GM18519 (cell line): ENCODE data around the gene NOX5.
"Not testable (repeated sequence)": the region's sequence is repeated elsewhere in the genome, so short reads cannot be mapped to it uniquely, and the experiment has no call there.

Experiments used
- ATAC-seq: cut with Tn5 transposase; IDR thresholded peaks from one replicate; pipeline ENCODE4 v1.9.1; 2021; ENCODE audit warnings: mild to moderate bottlenecking, moderate library complexity; ENCODE audit not compliant: unreplicated experiment, low FRiP score

The NOX5 gene

DNA sequence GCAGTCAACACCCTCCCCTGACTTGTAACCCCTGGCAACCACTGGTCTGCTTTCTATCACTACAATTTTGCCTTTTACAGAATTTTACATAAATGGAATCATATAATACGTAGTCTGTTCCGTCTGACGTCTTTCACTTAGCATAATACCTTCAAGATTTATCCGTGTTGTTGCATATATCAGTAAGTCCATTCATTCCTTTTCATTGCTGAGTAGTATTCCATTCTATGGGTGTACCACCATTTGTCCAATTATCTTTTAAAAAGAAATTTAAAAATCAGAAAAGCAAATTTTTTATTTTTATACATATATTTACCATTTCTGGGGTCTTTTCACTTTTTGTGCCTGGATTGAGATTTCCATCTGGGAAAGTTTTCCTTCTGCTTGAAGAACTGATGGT lies 35.5 kb downstream of the NOX5 start:
- no peak for ATAC-seq

- ATAC-seq, result no peak
These were observed 40.8 kb downstream of the NOX5 start for GRCh38 chr15:69055251-69055650.

- ATAC-seq, result no peak
These were observed 41.9 kb downstream of the NOX5 start for GRCh38 chr15:69056365-69056764.

DNA sequence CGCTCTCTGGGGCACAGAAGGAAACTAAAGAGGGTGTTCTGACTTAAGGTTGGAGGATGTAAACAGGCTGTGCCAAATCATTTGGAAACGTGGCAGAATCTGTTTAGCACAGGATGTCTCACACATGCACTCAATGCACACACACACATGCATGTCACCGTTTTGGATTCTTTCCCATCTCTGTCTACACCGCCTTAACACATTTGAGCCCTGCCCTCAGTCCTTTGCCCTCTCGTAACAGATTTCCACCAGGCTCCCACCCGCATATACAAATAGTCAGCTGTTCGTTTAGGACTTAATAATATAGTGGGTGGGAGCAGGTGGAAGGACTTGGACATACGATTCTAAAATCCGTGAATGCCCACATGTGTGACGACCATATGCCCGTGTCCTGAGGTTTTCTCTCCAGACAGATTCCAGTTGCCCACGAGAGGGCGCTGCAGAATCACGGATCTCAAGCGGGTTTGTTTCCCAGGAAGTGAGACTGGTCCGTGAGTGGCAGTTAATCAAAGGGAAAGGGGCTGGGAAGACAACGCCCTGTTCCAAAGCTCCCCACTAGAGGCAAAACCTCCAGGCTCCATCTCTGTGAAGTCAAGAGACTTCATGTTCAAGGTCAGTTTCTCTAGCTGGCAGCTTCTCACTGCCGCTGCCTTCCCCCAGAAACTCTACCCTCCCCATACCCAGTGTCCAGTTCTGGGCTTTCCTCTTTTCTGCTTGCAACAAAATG lies 44.5 kb downstream of the NOX5 start:
- no peak for ATAC-seq

DNA sequence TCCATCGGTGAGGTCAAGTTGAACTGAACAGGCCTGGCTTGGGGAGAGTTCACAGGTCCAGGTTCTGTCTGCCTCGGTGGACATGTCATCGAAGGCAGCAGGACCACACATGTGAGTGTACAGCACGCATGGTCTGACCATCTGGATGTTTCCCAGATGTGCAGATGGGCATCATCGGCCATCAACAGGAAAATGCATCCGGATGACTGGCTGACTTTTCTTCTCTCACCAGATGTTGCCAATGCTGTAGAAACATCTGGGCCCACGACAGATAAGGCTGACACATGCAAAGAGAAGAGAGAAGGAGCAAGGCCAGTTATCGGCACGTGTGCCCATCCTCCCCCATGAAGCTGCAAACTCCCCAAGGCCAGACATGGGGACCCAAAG lies 45.1 kb downstream of the NOX5 start:
- ATAC-seq, result no peak

GRCh38 chr15:69060041-69060481 lies 45.6 kb downstream of the NOX5 start:
- ATAC-seq, result no peak

DNA sequence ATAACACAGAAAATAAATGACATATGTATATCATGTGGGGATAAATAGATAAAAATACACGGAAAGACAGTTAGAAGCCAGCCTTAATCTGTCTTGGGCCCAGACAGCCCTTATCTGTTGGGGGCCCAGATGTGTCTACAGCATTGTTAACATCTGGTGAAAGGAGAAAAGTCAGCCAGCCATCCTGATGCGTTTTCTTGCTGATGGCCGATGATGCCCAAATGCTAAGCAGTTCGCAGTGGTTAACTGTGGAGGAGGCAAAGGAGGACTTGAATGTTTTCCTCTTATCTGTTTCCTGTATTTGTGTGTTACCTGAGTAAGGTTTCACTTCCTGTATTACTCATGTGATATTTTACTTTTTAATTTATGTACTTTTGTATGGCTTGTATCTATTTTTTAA lies 46.2 kb downstream of the NOX5 start:
- no peak for ATAC-seq

DNA sequence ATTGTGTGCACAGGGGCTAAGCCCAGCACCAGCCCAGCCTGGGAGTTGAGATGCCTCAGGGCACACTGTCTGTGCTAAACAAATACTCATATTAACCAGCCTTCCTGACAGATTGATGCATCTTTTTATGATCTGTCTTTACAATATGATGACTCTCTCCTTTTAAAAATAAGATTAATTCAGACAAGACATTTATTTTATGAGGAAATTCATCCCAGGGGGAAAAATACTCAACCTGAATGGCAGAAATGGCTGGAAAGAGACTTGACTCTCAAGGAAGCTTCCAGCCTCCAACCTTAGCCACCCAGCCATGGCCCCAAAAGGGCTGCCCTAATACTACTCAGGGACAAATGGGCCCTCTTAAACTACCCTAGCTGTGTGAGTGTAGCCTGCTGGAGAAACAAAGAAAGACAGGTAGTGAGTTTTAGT lies 46.9 kb downstream of the NOX5 start:
- ATAC-seq, result no peak

- no peak for ATAC-seq
These were observed 50.2 kb downstream of the NOX5 start for GRCh38 chr15:69064649-69065048.

GRCh38 chr15:69066007-69066995 lies 51.8 kb downstream of the NOX5 start:
- no peak for ATAC-seq

GRCh38 chr15:69067296-69067695 lies 52.8 kb downstream of the NOX5 start:
- no peak for ATAC-seq

DNA sequence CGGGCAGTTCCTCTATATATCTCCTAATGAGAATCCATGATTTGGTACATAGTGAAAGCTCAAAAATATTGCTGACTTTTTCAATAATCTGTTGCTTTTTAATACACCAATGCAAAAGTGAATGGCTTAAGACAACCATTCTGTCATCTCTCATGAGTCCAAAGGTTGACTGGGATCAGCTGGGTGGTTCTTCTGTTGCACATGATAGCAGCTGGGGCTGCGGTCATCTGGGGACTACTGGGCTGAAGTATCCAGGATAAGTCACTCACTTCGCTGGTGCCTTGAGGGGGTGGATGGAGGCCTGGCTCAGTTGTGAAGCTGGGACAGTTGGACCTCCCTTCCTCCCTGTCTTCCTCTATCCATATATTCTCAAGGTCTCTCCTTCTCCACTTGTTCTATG lies 53.7 kb downstream of the NOX5 start:
- ATAC-seq, result no peak

DNA sequence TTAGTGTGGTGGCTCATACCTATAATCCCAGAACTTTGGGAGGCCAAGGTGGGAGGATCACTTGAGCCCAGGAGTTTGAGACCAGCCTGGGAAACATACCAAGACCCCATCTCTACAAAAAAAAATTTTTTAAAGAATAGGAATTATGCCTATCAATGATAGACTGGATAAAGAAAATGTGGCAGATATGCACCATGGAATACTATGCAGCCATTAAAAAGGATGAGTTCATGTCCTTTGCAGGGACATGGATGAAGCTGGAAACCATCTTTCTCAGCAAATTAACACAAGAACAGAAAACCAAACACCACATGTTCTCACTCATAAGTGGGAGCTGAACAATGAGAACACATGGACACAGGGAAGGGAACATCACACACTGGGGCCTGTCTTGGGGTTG lies 54.8 kb downstream of the NOX5 start:
- ATAC-seq, result not testable (repeated sequence)

DNA sequence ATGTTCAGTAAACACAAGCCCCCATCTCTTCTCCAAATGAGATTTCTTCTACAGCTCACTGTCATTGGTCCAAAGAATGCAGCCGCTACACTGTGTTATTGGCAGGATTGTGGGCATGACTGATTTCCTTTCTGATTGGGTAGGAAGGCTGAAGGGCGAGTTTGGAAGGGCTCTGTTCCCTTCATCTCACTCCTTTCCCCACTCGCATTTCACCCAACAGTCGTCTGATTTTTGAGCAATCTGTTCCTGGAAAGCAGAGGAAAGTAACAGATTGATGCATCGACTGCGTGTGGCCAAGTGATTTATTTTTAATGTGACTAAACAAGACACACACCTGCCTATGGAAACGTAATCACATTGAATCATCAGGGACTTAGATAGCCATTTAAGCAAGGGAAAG lies 55.5 kb downstream of the NOX5 start:
- no peak for ATAC-seq

- no peak for ATAC-seq
These were observed 55.9 kb downstream of the NOX5 start for GRCh38 chr15:69070396-69070795.

GRCh38 chr15:69071260-69071659 lies 56.8 kb downstream of the NOX5 start:
- ATAC-seq, result no peak

DNA sequence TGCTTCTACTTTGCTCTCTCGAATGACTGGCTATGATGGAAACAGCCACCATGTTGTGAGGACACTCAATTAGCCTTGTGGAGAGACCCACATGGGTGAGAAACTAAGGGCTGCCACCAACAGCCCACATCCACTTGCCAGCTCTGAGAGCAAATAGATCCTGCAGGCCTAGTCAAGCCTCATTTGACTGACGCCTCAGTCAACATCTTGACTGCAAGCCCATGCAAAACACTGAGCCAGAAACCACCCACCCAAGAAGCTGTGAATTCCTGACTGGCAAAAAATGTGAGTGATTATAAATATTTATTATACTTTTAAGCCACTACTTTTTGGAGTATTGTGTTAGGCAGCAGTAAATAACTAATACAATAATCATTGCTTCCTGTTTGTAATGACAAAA lies 58.4 kb downstream of the NOX5 start:
- ATAC-seq, result no peak

DNA sequence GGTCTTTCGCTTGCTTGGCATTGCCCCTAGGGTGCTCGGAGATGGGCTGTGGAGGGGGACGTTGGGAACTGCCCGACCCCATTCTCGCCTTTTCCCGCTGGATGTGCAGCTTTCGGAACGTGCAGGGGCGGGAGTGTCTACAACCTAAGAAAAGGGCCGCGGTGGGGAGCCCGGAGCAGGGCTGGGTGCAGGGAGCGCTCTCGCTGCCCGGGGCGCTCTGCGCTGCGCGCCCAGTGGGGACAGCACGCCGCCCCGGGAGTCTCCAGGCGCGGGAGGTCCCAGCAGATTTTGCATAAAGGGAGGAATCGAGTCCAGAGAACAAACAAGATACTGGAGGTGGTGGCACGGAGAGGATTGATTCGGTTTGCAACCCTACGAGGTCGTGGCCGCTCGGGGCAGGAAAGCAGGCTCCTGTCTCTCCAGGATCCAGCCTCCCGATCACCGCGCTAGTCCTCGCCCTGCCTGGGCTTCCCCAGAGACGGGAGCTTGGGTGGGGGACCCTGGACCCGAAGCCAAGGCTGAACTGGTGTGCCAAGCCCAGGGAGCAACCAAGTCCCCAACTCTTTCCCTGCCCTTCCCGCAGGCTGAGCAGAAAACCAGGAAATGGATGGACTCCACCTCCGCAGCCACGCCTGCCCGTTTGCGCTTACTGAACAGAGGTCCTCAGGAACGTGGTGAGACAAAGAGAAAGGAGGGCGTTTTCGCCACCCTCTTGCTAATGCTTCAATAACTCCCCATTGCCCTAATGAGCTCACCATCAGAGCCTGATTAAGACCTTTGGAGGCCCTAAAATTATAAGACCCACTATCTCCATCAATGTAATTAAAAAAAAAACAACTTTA lies 59.7 kb downstream of the NOX5 start:
- ATAC-seq, result no peak

- ATAC-seq, result no peak
These were observed 60.3 kb downstream of the NOX5 start for GRCh38 chr15:69074843-69075224.

- ATAC-seq, result no peak
These were observed 60.9 kb downstream of the NOX5 start for GRCh38 chr15:69075440-69075839.

DNA sequence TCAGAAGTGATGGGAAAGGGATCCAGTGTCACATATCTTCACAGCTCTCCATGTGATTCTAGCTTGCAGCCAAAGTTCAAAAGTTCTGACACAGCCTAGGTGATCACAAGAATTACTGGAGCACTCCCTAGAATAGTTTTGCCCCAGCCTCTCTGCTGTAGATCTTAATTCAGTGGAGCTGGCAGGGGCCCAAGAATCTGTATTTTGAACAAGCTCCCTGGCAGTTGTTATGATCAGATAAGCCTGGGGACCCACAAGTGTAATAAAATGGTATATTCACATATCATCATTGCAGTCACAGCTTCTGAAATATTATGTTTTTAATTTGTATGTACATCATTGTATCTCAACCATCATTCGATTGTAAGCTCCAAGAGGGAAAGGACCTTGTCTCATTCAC lies 62.3 kb downstream of the NOX5 start:
- ATAC-seq, result no peak
